Tibial nerve (tissue), 3 donors: Measurements from ENCODE around the gene PREPL.
"Not testable (repeated sequence)": the region's sequence is repeated elsewhere in the genome, so short reads cannot be mapped to it uniquely, and the experiment has no call there.

Experiments used
- CTCF ChIP-seq, 5 experiments: fragments of 200-600 bp in 3 of 5; fragments of 450-650 bp in 2 of 5; sonication (generic) in 3 of 5; IDR thresholded peaks; one replicate each; pipeline ENCODE4 v1.5.1; 2016 to 2019; ENCODE audit warnings: antibody characterized with exemption in 5 of 5, mild to moderate bottlenecking in 3 of 5, moderate library complexity in 2 of 5
- POLR2A ChIP-seq, 2 donors: fragments of 450-650 bp; IDR thresholded peaks; one replicate each; pipeline ENCODE4 v1.6.1; 2017; ENCODE audit warnings: antibody characterized with exemption in 2 of 2, mild to moderate bottlenecking in 2 of 2, moderate library complexity in 2 of 2

- not testable (repeated sequence) for TF ChIP-seq CTCF, POLR2A (IDR thresholded peaks at IDR 0.05)
Observed at GRCh38 chr2:44303766-44304165, 57.5 kb downstream of the PREPL start.
